Endothelial cell of umbilical vein (primary cell): ENCODE measurements around the gene TCP11L2.

Experiments
- CTCF ChIP-seq, 2 donors: IDR thresholded peaks; 1 replicate in 1 of 2; 2 replicates in 1 of 2; pipeline ENCODE4 v1.5.1; 2011; ENCODE audit warnings: low read length in 2 of 2, mild to moderate bottlenecking in 2 of 2, moderate library complexity in 2 of 2, control low read depth in 1 of 2, inconsistent platforms in 1 of 2, low read depth in 1 of 2; ENCODE audit not compliant: insufficient read depth in 1 of 2; ENCODE audit errors: extremely low read depth in 1 of 2
- EZH2 ChIP-seq: IDR thresholded peaks from 2 replicates; pipeline ENCODE4 v1.6.1; 2012; ENCODE audit warnings: borderline replicate concordance, low read depth, mild to moderate bottlenecking, moderate library complexity, low read length, inconsistent platforms; ENCODE audit not compliant: severe bottlenecking
- FOS ChIP-seq: IDR thresholded peaks from 2 replicates; pipeline ENCODE4 v1.6.1; 2011; ENCODE audit warnings: mild to moderate bottlenecking, low read length, moderate library complexity, borderline replicate concordance; ENCODE audit not compliant: insufficient read depth
- JUN ChIP-seq: IDR thresholded peaks from 2 replicates; pipeline ENCODE4 v1.6.1; 2011; ENCODE audit warnings: borderline replicate concordance, low read depth; ENCODE audit not compliant: insufficient read length, insufficient read depth
- MAX ChIP-seq: IDR thresholded peaks from 2 replicates; pipeline ENCODE4 v1.6.1; 2011; ENCODE audit not compliant: insufficient read depth, insufficient read length
- MYC ChIP-seq: IDR thresholded peaks from one replicate; pipeline ENCODE4 v1.6.1; 2011; ENCODE audit warnings: mild to moderate bottlenecking, low read depth, low read length
- POLR2A ChIP-seq: IDR thresholded peaks from 2 replicates; pipeline ENCODE4 v1.6.1; 2012; ENCODE audit warnings: low read depth, mild to moderate bottlenecking, control low read depth, low read length
- POLR2AphosphoS5 ChIP-seq: IDR thresholded peaks from 2 replicates; pipeline ENCODE4 v1.6.1; 2012; ENCODE audit warnings: low read depth, mild to moderate bottlenecking, control low read depth, low read length, moderate library complexity; ENCODE audit not compliant: insufficient read depth

- TF ChIP-seq CTCF (IDR thresholded peaks at IDR 0.05; ENCODE audit: extremely low read depth in 1 of 2, insufficient read depth in 1 of 2, low read depth in 1 of 2, low read length in 2 of 2) (no peak), POLR2AphosphoS5 (no peak), POLR2A (no peak), EZH2 (no peak), FOS (no peak), JUN (no peak), MAX (no peak), MYC (no peak)
These were observed 33.3 kb upstream of the TCP11L2 start for GRCh38 chr12:106269150-106269771.
